Measurements from ENCODE around the gene NDUFB7. TPM values are rescaled to one million over a fixed set of nuclear protein-coding genes. Genes with fewer than 3 reads are reported as not detected.

Gene NDUFB7
- total RNA-seq, 1 experiment from 2014 or later = 482 TPM

GRCh38 chr19:14520543-14520942 lies 51.3 kb downstream of the NDUFB7 start:
- no peak for DNase-seq (ENCODE audit: low spot score)

- peak; percentile 73 for DNase-seq (ENCODE audit: low spot score)
Measured at GRCh38 chr19:14519860-14520407, 51.9 kb downstream of the NDUFB7 start.

- DNase-seq (ENCODE audit: low spot score) = no peak
Measured at GRCh38 chr19:14519245-14519859, 52.5 kb downstream of the NDUFB7 start.

- peak; percentile 61 for DNase-seq (ENCODE audit: low spot score)
Measured at GRCh38 chr19:14517840-14518505, 53.9 kb downstream of the NDUFB7 start, which contains the start of gene DNAJB1. DNAJB1 (minus strand) TSS chr19:14518397; CDS start chr19:14518349, 48 bp downstream.

GRCh38 chr19:14517446-14517839 lies 54.4 kb downstream of the NDUFB7 start:
- DNase-seq (ENCODE audit: low spot score) = no peak

- no peak for DNase-seq (ENCODE audit: low spot score)
Measured at GRCh38 chr19:14516746-14517438, 55.0 kb downstream of the NDUFB7 start.

Small RNA genes within 50 kb of the gene (small RNA-seq; reads per million reads assigned to genes)
- gene RN7SL842P = not detected

Other genes with a start within 250 kb of the NDUFB7 start
- 41.4 and 62.8 TPM in 2 replicates for gene ADGRE5, start 190.6 kb downstream of the NDUFB7 start, total RNA-seq (2014; rRNA removed; shearing (Covaris generic))
- 185 and 196 TPM in 2 replicates for gene DDX39A, start 152.7 kb downstream of the NDUFB7 start, total RNA-seq (2014; rRNA removed; shearing (Covaris generic))
- 59.9 and 66.9 TPM in 2 replicates for gene PKN1, start 138.8 kb downstream of the NDUFB7 start, total RNA-seq (2014; rRNA removed; shearing (Covaris generic))
- gene PTGER1, start 96.7 kb downstream of the NDUFB7 start, total RNA-seq (2014; rRNA removed; shearing (Covaris generic)) = 0.31 TPM in 1 of 2 replicates, not detected in the other
- 296 and 305 TPM in 2 replicates for gene GIPC1, start 75.9 kb downstream of the NDUFB7 start, total RNA-seq (2014; rRNA removed; shearing (Covaris generic))
- 77.7 and 79.9 TPM in 2 replicates for gene DNAJB1, start 53.7 kb downstream of the NDUFB7 start, total RNA-seq (2014; rRNA removed; shearing (Covaris generic))
- 117 and 146 TPM in 2 replicates for gene TECR, start 42.5 kb downstream of the NDUFB7 start, total RNA-seq (2014; rRNA removed; shearing (Covaris generic))
- not detected in 2 replicates for gene CLEC17A, start 11.0 kb upstream of the NDUFB7 start, total RNA-seq (2014; rRNA removed; shearing (Covaris generic))
- gene ADGRE3, start 102.8 kb upstream of the NDUFB7 start, total RNA-seq (2014; rRNA removed; shearing (Covaris generic)) = not detected in 2 replicates
- 2.3 and 2.6 TPM in 2 replicates for gene ZNF333, start 118.0 kb upstream of the NDUFB7 start, total RNA-seq (2014; rRNA removed; shearing (Covaris generic))
- not detected in 2 replicates for gene ADGRE2, start 206.5 kb upstream of the NDUFB7 start, total RNA-seq (2014; rRNA removed; shearing (Covaris generic))

Measured in HT-29 (cell line).